HG02884 (cell line): ENCODE data around the gene OOSP3.

Experiments used
- ATAC-seq: cut with Tn5 transposase; IDR thresholded peaks from one replicate; pipeline ENCODE4 v1.9.1; 2021; ENCODE audit warnings: mild to moderate bottlenecking, moderate library complexity; ENCODE audit not compliant: unreplicated experiment

Gene OOSP3

DNA sequence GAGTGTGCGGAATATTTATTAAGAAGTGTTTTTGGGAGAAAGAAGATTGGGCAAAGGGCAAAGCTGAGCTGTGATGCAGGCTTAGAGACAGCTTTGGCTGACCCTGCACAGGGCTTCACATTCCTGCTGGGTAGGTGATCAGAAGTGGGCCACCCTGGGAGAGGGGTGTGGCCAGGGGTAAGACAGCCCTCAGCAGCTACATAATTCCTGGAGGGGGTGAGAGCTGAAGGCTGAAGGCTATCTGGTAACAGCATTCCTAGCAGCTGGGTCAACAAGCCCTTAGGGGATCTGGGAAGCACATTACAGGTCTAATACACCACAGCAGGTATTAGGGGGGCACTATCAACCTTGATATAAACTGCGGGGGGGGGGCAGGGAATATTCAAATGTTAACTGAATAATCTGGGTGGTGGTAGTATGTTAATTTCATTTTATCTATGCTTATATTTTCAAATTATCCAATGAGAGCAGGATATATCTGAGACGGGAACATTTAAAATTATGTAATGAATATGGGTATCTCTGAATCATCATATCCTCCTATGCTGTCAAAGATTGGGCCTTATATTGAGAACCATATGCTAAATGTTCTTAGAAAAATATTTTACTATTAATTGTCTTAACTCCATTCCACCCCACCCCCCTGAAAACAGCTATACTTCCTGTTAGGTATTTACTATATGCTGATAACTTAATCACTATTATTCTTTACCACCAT lies 65.6 kb downstream of the OOSP3 start:
- no peak for ATAC-seq

- no peak for ATAC-seq
Measured at GRCh38 chr11:59944720-59945119, 66.1 kb downstream of the OOSP3 start.
